Stimulated activated CD8-positive, alpha-beta memory T cell treated with anti-CD3 and anti-CD28 coated beads, Interleukin-7, amount 100 ng/mL, for 1 hour (primary cell): ENCODE data around the gene ACBD5.
A peak's percentile ranks its signal among the peaks of the same experiment; 100 is the strongest.
"Not testable (repeated sequence)": the region's sequence is repeated elsewhere in the genome, so short reads cannot be mapped to it uniquely, and the experiment has no call there.

Source experiments
- DNase-seq, 2 donors: peaks; one replicate each; pipeline ENCODE4 v3.0.0-alpha.2; 2020; ENCODE audit warnings: low read depth in 2 of 2

ACBD5 gene

GRCh38 chr10:27240212-27241009 is at the start of gene ACBD5:
Gene ACBD5, minus strand, starts transcription at chr10:27240797. Its CDS starts 109 bp downstream, at chr10:27240688.
- peak in 1 of 2 donors; percentile 55 for DNase-seq

GRCh38 chr10:27285093-27285492 is 44.5 kb upstream of the ACBD5 start:
- DNase-seq: no peak

- no peak for DNase-seq
Observed at GRCh38 chr10:27276581-27276980, 36.0 kb upstream of the ACBD5 start.

GRCh38 chr10:27266025-27266424 is 25.4 kb upstream of the ACBD5 start:
- DNase-seq: not testable (repeated sequence)

GRCh38 chr10:27262788-27263187 is 22.2 kb upstream of the ACBD5 start:
- DNase-seq: not testable (repeated sequence)

GRCh38 chr10:27258838-27259812 is 18.5 kb upstream of the ACBD5 start:
- DNase-seq: no peak

- no peak for DNase-seq
Observed at GRCh38 chr10:27258492-27258837, 17.9 kb upstream of the ACBD5 start.

- DNase-seq: no peak
Observed at GRCh38 chr10:27256299-27257189, 15.9 kb upstream of the ACBD5 start.

GRCh38 chr10:27253576-27253975 is 13.0 kb upstream of the ACBD5 start:
- DNase-seq: no peak

- DNase-seq: peak; percentile 57 to 62
Observed at GRCh38 chr10:27252267-27253000, 11.8 kb upstream of the ACBD5 start.

- DNase-seq: no peak
Observed at GRCh38 chr10:27251554-27251953, 11.0 kb upstream of the ACBD5 start.

GRCh38 chr10:27248215-27248614 is 7.6 kb upstream of the ACBD5 start:
- DNase-seq: no peak

- DNase-seq: no peak
Observed at GRCh38 chr10:27247441-27247840, 6.8 kb upstream of the ACBD5 start.

- DNase-seq: no peak
Observed at GRCh38 chr10:27247006-27247405, 6.4 kb upstream of the ACBD5 start.

- no peak for DNase-seq
Observed at GRCh38 chr10:27245836-27246235, 5.2 kb upstream of the ACBD5 start.

GRCh38 chr10:27244976-27245375 is 4.4 kb upstream of the ACBD5 start:
- no peak for DNase-seq

- DNase-seq: peak in 1 of 2 donors; percentile 48
Observed at GRCh38 chr10:27242951-27243551, 2.5 kb upstream of the ACBD5 start.

- DNase-seq: no peak
Observed at GRCh38 chr10:27242473-27242950, 1.9 kb upstream of the ACBD5 start.

GRCh38 chr10:27241652-27242472 is 1.3 kb upstream of the ACBD5 start:
- DNase-seq: peak; percentile 68 to 69
